ENCODE results near the gene MAPK6. TPM values are rescaled to one million over a fixed set of nuclear protein-coding genes. Genes with fewer than 3 reads are reported as not detected.

MAPK6 gene
- total RNA-seq, 1 donor from 2014 or later = 21.1 TPM

DNA sequence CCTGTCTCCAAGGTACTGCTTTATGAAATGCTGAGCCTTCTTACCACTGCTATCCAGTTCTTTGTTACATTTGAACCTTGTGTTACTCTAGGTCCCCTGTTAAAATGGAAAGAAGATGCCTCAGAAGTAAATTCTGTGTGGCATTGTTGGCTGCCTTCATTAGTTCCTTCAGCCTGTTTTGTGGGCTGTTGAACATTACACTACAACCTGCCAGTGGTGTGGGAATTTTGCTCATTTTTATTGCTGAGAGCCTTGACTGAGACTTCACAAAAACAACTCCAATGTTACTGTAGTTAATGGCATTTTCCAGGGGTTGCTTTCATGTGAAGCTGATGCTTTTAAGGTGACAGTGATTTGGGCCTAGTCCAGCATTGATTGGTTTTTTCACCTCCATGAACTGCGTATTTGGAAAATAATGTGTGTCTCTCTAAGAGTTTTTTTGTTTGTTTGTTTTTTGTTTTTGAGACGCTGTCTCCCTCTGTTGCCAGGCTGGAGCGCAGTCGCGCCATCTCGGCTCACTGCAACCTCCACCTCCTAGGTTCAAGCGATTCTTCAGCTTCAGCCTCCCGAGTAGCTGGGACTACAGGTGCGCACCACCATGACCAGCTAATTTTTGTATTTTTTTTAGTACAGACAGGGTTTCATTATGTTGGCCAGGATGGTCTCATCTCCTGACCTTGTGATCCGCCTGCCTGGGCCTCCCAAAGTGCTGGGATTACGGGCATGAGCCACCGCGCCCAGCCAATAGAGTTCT lies 4.3 kb downstream of the MAPK6 start:
- Histone ChIP-seq H3K4me1 (peaks cover 28% of the 10 kb centered on the region), H3K4me3 (no peak overlapping the region), H3K36me3 (no peaks in the 10 kb centered on the region), H3K27me3 (ENCODE audit: low read depth) (no peaks in the 10 kb centered on the region), H3K27ac (no peak overlapping the region), H3K9me3 (no peaks in the 10 kb centered on the region)
- TF ChIP-seq, protein P1, sequence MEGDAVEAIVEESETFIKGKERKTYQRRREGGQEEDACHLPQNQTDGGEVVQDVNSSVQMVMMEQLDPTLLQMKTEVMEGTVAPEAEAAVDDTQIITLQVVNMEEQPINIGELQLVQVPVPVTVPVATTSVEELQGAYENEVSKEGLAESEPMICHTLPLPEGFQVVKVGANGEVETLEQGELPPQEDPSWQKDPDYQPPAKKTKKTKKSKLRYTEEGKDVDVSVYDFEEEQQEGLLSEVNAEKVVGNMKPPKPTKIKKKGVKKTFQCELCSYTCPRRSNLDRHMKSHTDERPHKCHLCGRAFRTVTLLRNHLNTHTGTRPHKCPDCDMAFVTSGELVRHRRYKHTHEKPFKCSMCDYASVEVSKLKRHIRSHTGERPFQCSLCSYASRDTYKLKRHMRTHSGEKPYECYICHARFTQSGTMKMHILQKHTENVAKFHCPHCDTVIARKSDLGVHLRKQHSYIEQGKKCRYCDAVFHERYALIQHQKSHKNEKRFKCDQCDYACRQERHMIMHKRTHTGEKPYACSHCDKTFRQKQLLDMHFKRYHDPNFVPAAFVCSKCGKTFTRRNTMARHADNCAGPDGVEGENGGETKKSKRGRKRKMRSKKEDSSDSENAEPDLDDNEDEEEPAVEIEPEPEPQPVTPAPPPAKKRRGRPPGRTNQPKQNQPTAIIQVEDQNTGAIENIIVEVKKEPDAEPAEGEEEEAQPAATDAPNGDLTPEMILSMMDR (IDR thresholded peaks at IDR 0.05) = no peak
- ATAC-seq (no peak), DNase-seq (no peak)
- intact Hi-C loops (cut with DNase I) = no loop called here

DNA sequence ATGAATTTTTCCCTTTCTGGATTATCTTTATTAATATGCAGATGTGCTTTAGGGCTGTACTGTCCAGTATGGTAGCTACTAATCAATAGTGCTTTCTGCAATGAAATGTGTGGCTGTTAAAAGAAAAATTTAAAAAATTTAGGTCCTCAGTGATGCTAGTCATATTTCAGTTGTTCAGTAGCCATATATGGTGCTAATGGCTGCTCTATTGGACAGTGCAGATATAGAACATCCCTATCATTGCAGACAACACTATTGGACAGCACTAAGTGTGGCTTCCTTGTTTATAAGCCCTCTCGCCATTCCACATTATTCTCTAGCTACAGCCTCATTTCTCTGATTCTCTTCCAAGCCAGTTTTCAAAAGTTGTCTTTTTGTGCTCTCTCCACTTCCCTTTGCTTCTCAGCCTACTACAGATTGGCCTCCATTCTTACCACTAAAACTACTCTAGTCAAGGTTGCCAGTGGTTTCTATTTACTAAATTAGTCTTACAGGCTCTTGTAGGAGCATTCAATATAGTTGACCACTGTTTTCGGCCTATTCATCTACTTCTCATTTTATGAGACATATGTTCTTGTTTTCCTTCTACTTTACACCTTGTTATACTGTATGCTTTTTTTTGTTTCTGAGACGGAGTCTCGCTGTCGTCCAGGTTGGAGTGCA lies 9.5 kb downstream of the MAPK6 start:
- ATAC-seq = no peak
- no peaks in the 10 kb centered on the region for H3K9me3 ChIP-seq
- intact Hi-C loops (cut with DNase I) = no loop called here
- TF ChIP-seq, protein P1 (IDR thresholded peaks at IDR 0.05) = no peak
- no peaks in the 10 kb centered on the region for H3K4me1 ChIP-seq
- no peaks in the 10 kb centered on the region for H3K27me3 ChIP-seq (ENCODE audit: low read depth)
- H3K27ac ChIP-seq = no peak overlapping the region
- H3K4me3 ChIP-seq = no peak overlapping the region
- H3K36me3 ChIP-seq = no peaks in the 10 kb centered on the region
- no peak for DNase-seq

DNA sequence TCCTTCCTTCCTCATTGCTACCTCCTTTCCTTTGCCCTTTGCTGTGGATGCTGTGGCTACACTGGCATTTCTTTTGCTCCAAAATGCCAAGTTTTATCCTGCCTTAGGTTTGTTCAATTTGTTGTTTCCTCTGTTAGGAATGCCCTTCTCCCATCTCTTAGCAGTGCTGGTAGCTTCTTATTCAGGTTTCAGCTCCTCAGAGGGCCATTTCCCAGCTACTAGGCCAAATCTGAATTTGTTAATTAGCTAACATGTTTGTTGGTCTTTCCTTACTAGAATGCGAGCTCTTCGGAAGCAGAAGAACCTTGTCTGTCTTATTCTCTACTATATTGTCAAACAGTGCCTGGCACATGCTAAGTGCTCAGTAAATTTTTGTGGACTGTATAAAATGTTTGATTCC lies 11.0 kb downstream of the MAPK6 start:
- intact Hi-C loops (cut with DNase I) = no loop called here
- H3K36me3 ChIP-seq = no peaks in the 10 kb centered on the region
- H3K4me1 ChIP-seq = no peaks in the 10 kb centered on the region
- ATAC-seq (no peak), DNase-seq (no peak)
- H3K27me3 ChIP-seq (ENCODE audit: low read depth) = no peaks in the 10 kb centered on the region
- no peaks in the 10 kb centered on the region for H3K9me3 ChIP-seq
- H3K27ac ChIP-seq = no peak overlapping the region
- TF ChIP-seq, protein P1 (IDR thresholded peaks at IDR 0.05) = no peak
- no peak overlapping the region for H3K4me3 ChIP-seq

DNA sequence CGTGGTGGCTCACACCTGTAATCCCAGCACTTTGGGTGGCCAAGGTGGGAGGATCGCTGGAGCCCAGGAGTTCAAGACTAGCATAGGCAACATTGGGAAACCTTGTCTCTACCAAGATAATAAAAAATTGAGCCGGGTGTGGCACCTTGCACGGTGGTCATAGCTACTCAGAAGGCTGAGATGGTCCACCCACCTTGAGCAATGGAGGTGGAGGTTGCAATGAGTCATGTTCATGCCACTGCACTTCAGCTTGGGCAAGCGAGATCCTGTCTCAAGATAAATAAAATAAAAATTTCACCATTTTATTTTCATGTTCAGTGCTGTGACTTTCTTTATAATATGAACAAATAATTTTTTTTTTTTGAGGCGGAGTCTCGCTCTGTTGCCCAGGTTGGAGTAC lies 12.5 kb downstream of the MAPK6 start:
- Histone ChIP-seq H3K9me3 (no peaks in the 10 kb centered on the region), H3K4me3 (no peak overlapping the region), H3K27ac (no peak overlapping the region), H3K27me3 (ENCODE audit: low read depth) (no peaks in the 10 kb centered on the region), H3K4me1 (no peaks in the 10 kb centered on the region), H3K36me3 (no peaks in the 10 kb centered on the region)
- ATAC-seq = peak in 1 of 2 donors; percentile 70
- DNase-seq = no peak
- intact Hi-C loops (cut with DNase I) = no loop called here
- TF ChIP-seq, protein P1 (IDR thresholded peaks at IDR 0.05) = no peak

DNA sequence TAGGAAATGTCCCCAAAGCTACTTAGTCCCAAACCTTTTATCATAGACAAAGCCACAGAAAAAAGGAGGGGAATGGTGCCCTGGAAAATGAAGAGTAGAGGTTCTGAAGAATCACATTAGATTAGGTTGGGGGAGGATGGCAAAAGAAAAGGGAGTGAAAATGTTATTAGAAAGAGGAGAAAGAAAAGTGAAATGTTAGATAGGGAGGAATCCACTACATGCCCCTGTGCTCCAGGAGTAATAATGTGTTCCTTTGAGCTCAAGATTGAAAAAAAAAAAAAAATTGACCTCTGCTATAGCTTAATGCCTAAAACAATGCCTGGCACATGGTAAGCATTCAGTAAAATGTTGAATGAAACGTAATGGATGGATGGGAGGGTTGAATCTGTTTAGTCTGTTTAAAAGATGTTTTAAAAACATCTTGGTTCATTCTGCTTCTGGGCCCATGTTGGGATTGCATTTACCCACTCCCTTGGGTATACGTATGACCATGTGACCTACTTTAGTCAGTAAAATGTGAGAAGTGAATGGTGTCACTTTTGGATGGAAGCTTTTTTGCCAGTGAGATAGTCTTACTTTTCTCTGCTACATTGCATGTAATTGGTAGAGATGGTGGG lies 19.0 kb downstream of the MAPK6 start:
- Histone ChIP-seq H3K4me3 (no peak overlapping the region), H3K27me3 (ENCODE audit: low read depth) (no peaks in the 10 kb centered on the region), H3K9me3 (no peaks in the 10 kb centered on the region), H3K4me1 (peaks cover 23% of the 10 kb centered on the region), H3K36me3 (no peaks in the 10 kb centered on the region), H3K27ac (no peak overlapping the region)
- intact Hi-C loops (cut with DNase I) = no loop called here
- DNase-seq (no peak), ATAC-seq (no peak)
- TF ChIP-seq, protein P1 (IDR thresholded peaks at IDR 0.05) = no peak
